Esophagus muscularis mucosa (tissue), 4 donors: Measurements from ENCODE around the gene IQGAP2.

ENCODE experiments used
- EP300 ChIP-seq: sonication (generic); formaldehyde crosslinking; IDR thresholded peaks from one replicate; pipeline ENCODE4 v1.6.1; 2017; ENCODE audit warnings: antibody characterized with exemption
- POLR2A ChIP-seq: fragments of 450-650 bp; IDR thresholded peaks from one replicate; pipeline ENCODE4 v1.6.1; 2017; ENCODE audit warnings: antibody characterized with exemption, moderate library complexity, mild to moderate bottlenecking, low read depth
- TF ChIP-seq, protein P1 (sequence below), 3 experiments: fragments of 200-600 bp in 2 of 3; fragments of 450-650 bp in 1 of 3; sonication (generic) in 2 of 3; IDR thresholded peaks; one replicate each; pipeline ENCODE4 v1.5.1; 2017 to 2019; ENCODE audit warnings: antibody characterized with exemption in 3 of 3, mild to moderate bottlenecking in 2 of 3, moderate library complexity in 1 of 3

- TF ChIP-seq, protein P1, sequence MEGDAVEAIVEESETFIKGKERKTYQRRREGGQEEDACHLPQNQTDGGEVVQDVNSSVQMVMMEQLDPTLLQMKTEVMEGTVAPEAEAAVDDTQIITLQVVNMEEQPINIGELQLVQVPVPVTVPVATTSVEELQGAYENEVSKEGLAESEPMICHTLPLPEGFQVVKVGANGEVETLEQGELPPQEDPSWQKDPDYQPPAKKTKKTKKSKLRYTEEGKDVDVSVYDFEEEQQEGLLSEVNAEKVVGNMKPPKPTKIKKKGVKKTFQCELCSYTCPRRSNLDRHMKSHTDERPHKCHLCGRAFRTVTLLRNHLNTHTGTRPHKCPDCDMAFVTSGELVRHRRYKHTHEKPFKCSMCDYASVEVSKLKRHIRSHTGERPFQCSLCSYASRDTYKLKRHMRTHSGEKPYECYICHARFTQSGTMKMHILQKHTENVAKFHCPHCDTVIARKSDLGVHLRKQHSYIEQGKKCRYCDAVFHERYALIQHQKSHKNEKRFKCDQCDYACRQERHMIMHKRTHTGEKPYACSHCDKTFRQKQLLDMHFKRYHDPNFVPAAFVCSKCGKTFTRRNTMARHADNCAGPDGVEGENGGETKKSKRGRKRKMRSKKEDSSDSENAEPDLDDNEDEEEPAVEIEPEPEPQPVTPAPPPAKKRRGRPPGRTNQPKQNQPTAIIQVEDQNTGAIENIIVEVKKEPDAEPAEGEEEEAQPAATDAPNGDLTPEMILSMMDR (IDR thresholded peaks at IDR 0.05): no peak
- TF ChIP-seq EP300 (no peak), POLR2A (no peak)
Observed at GRCh38 chr5:76606701-76607100, 203.6 kb downstream of the IQGAP2 start.
